Transverse colon (tissue), 4 donors: Measurements from ENCODE around the gene CRYGD. TPM values are rescaled to one million over a fixed set of nuclear protein-coding genes. Genes with fewer than 3 reads are reported as not detected.

Experiments used
- DNase-seq: peaks from one replicate; pipeline ENCODE4 v3.0.0-alpha.2; 2019
- H3K27ac ChIP-seq, 4 donors: fragments of 200-600 bp; sonication (generic); 2 replicates each; pipeline ENCODE4 v1.5.1; 2016 to 2018; ENCODE audit warnings: inconsistent platforms in 4 of 4
- H3K27me3 ChIP-seq: fragments of 200-600 bp; sonication (generic); 2 replicates; pipeline ENCODE4 v1.5.1; 2017; ENCODE audit warnings: inconsistent platforms
- H3K36me3 ChIP-seq, 4 donors: fragments of 200-600 bp; sonication (generic); 2 replicates each; pipeline ENCODE4 v1.5.1; 2017 to 2019; ENCODE audit warnings: inconsistent platforms in 4 of 4
- H3K4me1 ChIP-seq, 4 donors: fragments of 200-600 bp; sonication (generic); 2 replicates each; pipeline ENCODE4 v1.5.1; 2017 to 2020; ENCODE audit warnings: inconsistent platforms in 4 of 4
- H3K4me3 ChIP-seq, 4 donors: fragments of 200-600 bp; sonication (generic); 1 replicate in 1 of 4; 2 replicates in 3 of 4; pipeline versions ENCODE4 v1.5.1 to v1.6.1; 2017 to 2019; ENCODE audit warnings: inconsistent platforms in 4 of 4
- H3K9me3 ChIP-seq, 2 donors: fragments of 200-600 bp; sonication (generic); 2 replicates each; pipeline ENCODE4 v1.5.1; 2017 to 2019; ENCODE audit warnings: inconsistent platforms in 2 of 2
- CTCF ChIP-seq, 5 experiments: fragments of 200-600 bp in 3 of 5; fragments of 450-650 bp in 2 of 5; sonication (generic) in 3 of 5; IDR thresholded peaks; 1 replicate in 2 of 5; 2 replicates in 3 of 5; pipeline ENCODE4 v1.5.1; 2016 to 2017; ENCODE audit warnings: antibody characterized with exemption in 5 of 5, inconsistent platforms in 3 of 5, mild to moderate bottlenecking in 2 of 5, moderate library complexity in 1 of 5
- EP300 ChIP-seq: sonication (generic); formaldehyde crosslinking; IDR thresholded peaks from one replicate; pipeline ENCODE4 v1.6.1; 2017; ENCODE audit warnings: antibody characterized with exemption, low read depth
- POLR2A ChIP-seq: fragments of 450-650 bp; IDR thresholded peaks from one replicate; pipeline ENCODE4 v1.6.1; 2016; ENCODE audit warnings: antibody characterized with exemption, mild to moderate bottlenecking, moderate library complexity
- POLR2AphosphoS5 ChIP-seq, 3 donors: sonication (generic); formaldehyde crosslinking; IDR thresholded peaks; one replicate each; pipeline ENCODE4 v1.6.1; 2016; ENCODE audit warnings: antibody characterized with exemption in 3 of 3
- WGBS, 2 donors: methylation state at CpG; one replicate each; pipeline ENCODE4 v1.1.5; 2018; ENCODE audit warnings: low coverage in 1 of 2; 5-methylcytosine and 5-hydroxymethylcytosine counted together
- in situ Hi-C, 4 donors: fragments of 200-750 bp; cut with MboI; loops; one replicate each; pipeline versions ENCODE4 v1.15.0 to v1.15.1; 2017; ENCODE audit warnings: low sequenced_read_pairs in 3 of 4, low pct_ligation_motif_present in 1 of 4, low pct_unique_long_range_greater_than_20kb in 1 of 4
- intact Hi-C: fragments of 100-400 bp; cut with DNase I; formaldehyde crosslinking; loops from one replicate; pipeline ENCODE4 v1.15.1; 2023; ENCODE audit warnings: low total_unique reads
- total RNA-seq, 4 donors: library from RNA; depleted of rRNA; stranded (reverse); fragments of >200 nt; gene quantifications; one replicate each; pipeline ENCODE4 v1.1.0, GENCODE V29; 2016

The CRYGD gene
- total RNA-seq, 4 donors from 2014 or later, result not detected

GRCh38 chr2:208148803-208149202 lies 24.5 kb upstream of the CRYGD start:
- in situ Hi-C loops, result no loop called here
- no peak for TF ChIP-seq EP300
- no peak for TF ChIP-seq POLR2A
- no peak for TF ChIP-seq POLR2AphosphoS5 (IDR thresholded peaks at IDR 0.05)
- no peak for TF ChIP-seq CTCF (IDR thresholded peaks at IDR 0.05)

GRCh38 chr2:208147759-208148158 lies 23.4 kb upstream of the CRYGD start:
- intact Hi-C loops (no loop called here), in situ Hi-C loops (no loop called here)
- no peaks in the 10 kb centered on the region for H3K36me3 ChIP-seq
- no peak for DNase-seq
- 85 to 92% methylated on average over 2 to 3 of the region's 3 CpGs for WGBS, 2 donors
- H3K9me3 ChIP-seq, result no peaks in the 10 kb centered on the region
- no peaks in the 10 kb centered on the region for H3K27me3 ChIP-seq
- TF ChIP-seq EP300, result no peak
- TF ChIP-seq POLR2AphosphoS5 (IDR thresholded peaks at IDR 0.05), result no peak
- TF ChIP-seq CTCF (IDR thresholded peaks at IDR 0.05), result no peak
- TF ChIP-seq POLR2A, result no peak
- no peaks in the 10 kb centered on the region for H3K4me1 ChIP-seq
- no peak overlapping the region for H3K27ac ChIP-seq
- no peak overlapping the region for H3K4me3 ChIP-seq

More at GRCh38 chr2:208148803-208149202, 24.5 kb upstream of the CRYGD start:
- intact Hi-C loops, result no loop called here
- Histone ChIP-seq H3K4me3 (no peak overlapping the region), H3K27ac (no peak overlapping the region), H3K4me1 (no peaks in the 10 kb centered on the region), H3K36me3 (no peaks in the 10 kb centered on the region), H3K27me3 (no peaks in the 10 kb centered on the region), H3K9me3 (no peaks in the 10 kb centered on the region)
- DNase-seq, result no peak
- WGBS, 2 donors, result 51 to 69% methylated on average over 2 of the region's 2 CpGs

- DNase-seq, result no peak
- in situ Hi-C loops, result no loop called here
These were observed 22.7 kb upstream of the CRYGD start for GRCh38 chr2:208147008-208147407.

GRCh38 chr2:208146006-208146405 lies 21.7 kb upstream of the CRYGD start, which contains the start of gene CRYGB:
CRYGB (minus strand) TSS chr2:208146158; CDS start chr2:208146120, 38 bp downstream.
- DNase-seq, result no peak
- no peaks in the 10 kb centered on the region for H3K9me3 ChIP-seq
- H3K4me1 ChIP-seq, result no peaks in the 10 kb centered on the region
- intact Hi-C loops, result no loop called here
- no peaks in the 10 kb centered on the region for H3K27me3 ChIP-seq
- H3K4me3 ChIP-seq, result no peak within 1 kb of the TSS
- in situ Hi-C loops, result no loop called here
- no peaks in the 10 kb centered on the region for H3K36me3 ChIP-seq
- TF ChIP-seq EP300 (no peak), CTCF (IDR thresholded peaks at IDR 0.05) (no peak), POLR2A (no peak), POLR2AphosphoS5 (IDR thresholded peaks at IDR 0.05) (no peak)
- H3K27ac ChIP-seq, result no peak within 1 kb of the TSS
- 68% methylated on average over 6 of the region's 6 CpGs; no CpG with 5 or more reads in 1 of the 2 donors for WGBS, 2 donors

More at GRCh38 chr2:208147008-208147407, 22.7 kb upstream of the CRYGD start:
- H3K27ac ChIP-seq, result no peak overlapping the region
- H3K27me3 ChIP-seq, result no peaks in the 10 kb centered on the region
- H3K9me3 ChIP-seq, result no peaks in the 10 kb centered on the region
- intact Hi-C loops, result no loop called here
- TF ChIP-seq CTCF (IDR thresholded peaks at IDR 0.05) (no peak), POLR2AphosphoS5 (IDR thresholded peaks at IDR 0.05) (no peak), POLR2A (no peak), EP300 (no peak)
- H3K36me3 ChIP-seq, result no peaks in the 10 kb centered on the region
- no peak overlapping the region for H3K4me3 ChIP-seq
- no peaks in the 10 kb centered on the region for H3K4me1 ChIP-seq
